Left ventricle myocardium inferior (tissue), 1 donor: Measurements from ENCODE around the gene ASNS. TPM values are rescaled to one million over a fixed set of nuclear protein-coding genes. Genes with fewer than 3 reads are reported as not detected.
"Not testable (repeated sequence)": the region's sequence is repeated elsewhere in the genome, so short reads cannot be mapped to it uniquely, and the experiment has no call there.

Experiments
- DNase-seq: peaks from one replicate; pipeline ENCODE4 v3.0.0-alpha.2; 2020
- H3K27ac ChIP-seq: fragments of 200-600 bp; replicated peaks from 2 replicates; pipeline ENCODE4 v1.8.0; 2021
- H3K27me3 ChIP-seq: fragments of 200-600 bp; 2 replicates; pipeline ENCODE4 v1.8.0; 2021; ENCODE audit warnings: low read depth
- H3K36me3 ChIP-seq: fragments of 200-600 bp; 2 replicates; pipeline ENCODE4 v1.8.0; 2021
- H3K4me1 ChIP-seq: fragments of 200-600 bp; 2 replicates; pipeline ENCODE4 v1.8.0; 2021
- H3K4me3 ChIP-seq: fragments of 200-600 bp; 2 replicates; pipeline ENCODE4 v1.8.0; 2021; ENCODE audit warnings: mild to moderate bottlenecking, moderate library complexity
- H3K9me3 ChIP-seq: fragments of 200-600 bp; replicated peaks from 2 replicates; pipeline ENCODE4 v1.8.0; 2021
- intact Hi-C: fragments of 100-400 bp; cut with micrococcal nuclease; formaldehyde crosslinking; loops from one replicate; pipeline ENCODE4 v1.11.0; 2022
- total RNA-seq: library from RNA; stranded (reverse); fragmentation: NEBNext Ultra II Directional; extraction: Animal tissue kit (Norgen Biotek cat#: 25700); gene quantifications from one replicate; pipeline ENCODE4 v1.2.1, GENCODE V29; 2021
- TF ChIP-seq, protein P1 (sequence below): fragments of 200-600 bp; IDR thresholded peaks from 2 replicates; pipeline ENCODE4 v1.8.0; 2021; ENCODE audit warnings: antibody characterized with exemption, mild to moderate bottlenecking, borderline replicate concordance
- donor health status: DM: no; HTN: yes; CAD: no; lungs with severe emphysema.

Gene ASNS
- total RNA-seq, 1 donor from 2014 or later, result 6.7 TPM

- H3K4me3 ChIP-seq, result no peak overlapping the region
- TF ChIP-seq, protein P1, sequence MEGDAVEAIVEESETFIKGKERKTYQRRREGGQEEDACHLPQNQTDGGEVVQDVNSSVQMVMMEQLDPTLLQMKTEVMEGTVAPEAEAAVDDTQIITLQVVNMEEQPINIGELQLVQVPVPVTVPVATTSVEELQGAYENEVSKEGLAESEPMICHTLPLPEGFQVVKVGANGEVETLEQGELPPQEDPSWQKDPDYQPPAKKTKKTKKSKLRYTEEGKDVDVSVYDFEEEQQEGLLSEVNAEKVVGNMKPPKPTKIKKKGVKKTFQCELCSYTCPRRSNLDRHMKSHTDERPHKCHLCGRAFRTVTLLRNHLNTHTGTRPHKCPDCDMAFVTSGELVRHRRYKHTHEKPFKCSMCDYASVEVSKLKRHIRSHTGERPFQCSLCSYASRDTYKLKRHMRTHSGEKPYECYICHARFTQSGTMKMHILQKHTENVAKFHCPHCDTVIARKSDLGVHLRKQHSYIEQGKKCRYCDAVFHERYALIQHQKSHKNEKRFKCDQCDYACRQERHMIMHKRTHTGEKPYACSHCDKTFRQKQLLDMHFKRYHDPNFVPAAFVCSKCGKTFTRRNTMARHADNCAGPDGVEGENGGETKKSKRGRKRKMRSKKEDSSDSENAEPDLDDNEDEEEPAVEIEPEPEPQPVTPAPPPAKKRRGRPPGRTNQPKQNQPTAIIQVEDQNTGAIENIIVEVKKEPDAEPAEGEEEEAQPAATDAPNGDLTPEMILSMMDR, result no peak
- DNase-seq, result no peak
- intact Hi-C loops, result no loop called here
- H3K36me3 ChIP-seq, result peaks cover 47% of the 10 kb centered on the region
- H3K27me3 ChIP-seq, result no peaks in the 10 kb centered on the region
- no peaks in the 10 kb centered on the region for H3K4me1 ChIP-seq
- H3K9me3 ChIP-seq, result no peaks in the 10 kb centered on the region
- H3K27ac ChIP-seq, result no peak overlapping the region
Measured at GRCh38 chr7:97858221-97858620, 14.0 kb downstream of the ASNS start.

- TF ChIP-seq, protein P1, result no peak
- Histone ChIP-seq H3K4me1 (no peaks in the 10 kb centered on the region), H3K36me3 (peaks cover 50% of the 10 kb centered on the region), H3K27ac (no peak overlapping the region), H3K9me3 (no peaks in the 10 kb centered on the region), H3K4me3 (no peak overlapping the region), H3K27me3 (no peaks in the 10 kb centered on the region)
- DNase-seq, result no peak
- intact Hi-C loops, result no loop called here
Measured at GRCh38 chr7:97857544-97857943, 14.7 kb downstream of the ASNS start.

- no peaks in the 10 kb centered on the region for H3K27me3 ChIP-seq
- TF ChIP-seq, protein P1, result no peak
- H3K9me3 ChIP-seq, result no peaks in the 10 kb centered on the region
- peaks cover 47% of the 10 kb centered on the region for H3K36me3 ChIP-seq
- H3K4me3 ChIP-seq, result no peak overlapping the region
- peak overlapping the region; percentile 36 for H3K27ac ChIP-seq
- intact Hi-C loops, result no loop called here
- peak; percentile 21 for DNase-seq
- H3K4me1 ChIP-seq, result peaks cover 7% of the 10 kb centered on the region
Measured at GRCh38 chr7:97851683-97852082, 20.5 kb downstream of the ASNS start.

DNA sequence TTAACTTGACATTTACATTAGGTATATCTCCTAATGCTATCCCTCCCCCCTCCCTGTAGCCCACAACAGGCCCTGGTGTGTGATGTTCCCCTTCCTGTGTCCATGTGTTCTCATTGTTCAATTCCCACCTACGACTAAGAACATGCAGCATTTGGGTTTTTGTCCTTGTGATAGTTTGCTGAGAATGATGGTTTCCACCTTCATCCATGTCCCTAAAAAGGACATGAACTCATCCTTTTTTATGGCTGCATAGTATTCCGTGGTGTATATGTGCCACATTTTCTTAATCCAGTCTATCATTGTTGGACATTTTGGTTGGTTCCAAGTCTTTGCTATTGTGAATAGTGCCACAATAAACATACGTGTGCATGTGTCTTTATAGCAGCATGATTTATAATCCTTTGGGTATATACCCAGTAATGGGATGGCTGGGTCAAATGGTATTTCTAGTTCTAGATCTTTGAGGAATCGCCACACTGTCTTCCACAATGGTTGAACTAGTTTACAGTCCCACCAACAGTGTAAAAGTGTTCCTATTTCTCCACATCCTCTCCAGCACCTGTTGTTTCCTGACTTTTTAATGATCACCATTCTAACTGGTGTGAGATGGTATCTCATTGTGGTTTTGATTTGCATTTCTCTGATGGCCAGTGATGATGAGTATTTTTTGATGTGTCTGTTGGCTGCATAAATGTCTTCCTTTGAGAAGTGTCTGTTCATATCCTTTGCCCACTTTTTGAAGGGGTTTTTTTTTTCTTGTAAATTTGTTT lies 21.8 kb downstream of the ASNS start:
- H3K9me3 ChIP-seq, H3K4me1 ChIP-seq, intact Hi-C loops: not testable (repeated sequence)

DNA sequence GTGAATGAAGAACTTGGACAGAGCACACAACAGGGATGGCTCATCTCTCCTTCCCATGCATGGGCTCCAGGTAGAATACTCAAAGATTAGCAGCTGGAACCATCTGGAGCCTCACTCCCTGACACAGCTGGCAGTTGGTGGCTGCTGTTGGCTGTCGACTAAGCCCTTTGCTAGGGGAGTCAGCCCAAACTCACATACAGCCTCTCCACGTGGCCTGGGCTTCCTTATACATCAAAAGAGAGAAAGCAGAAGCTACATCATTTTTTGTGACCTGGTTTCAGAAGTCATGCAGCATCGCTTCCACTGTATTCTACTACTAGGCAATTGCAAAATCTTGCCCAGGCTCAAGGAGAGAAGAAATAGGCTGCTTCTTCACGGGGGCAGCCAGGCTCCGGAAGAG lies 24.4 kb downstream of the ASNS start:
- no peaks in the 10 kb centered on the region for H3K27me3 ChIP-seq
- TF ChIP-seq, protein P1, result no peak
- peaks cover 4% of the 10 kb centered on the region for H3K9me3 ChIP-seq
- intact Hi-C loops, result no loop called here
- H3K4me3 ChIP-seq, result no peak overlapping the region
- peaks cover 12% of the 10 kb centered on the region for H3K36me3 ChIP-seq
- no peak for DNase-seq
- H3K4me1 ChIP-seq, result peaks cover 7% of the 10 kb centered on the region
- H3K27ac ChIP-seq, result no peak overlapping the region

More for the DNA sequence above, 21.8 kb downstream of the ASNS start:
- H3K4me3 ChIP-seq, DNase-seq, H3K27ac ChIP-seq, H3K27me3 ChIP-seq: not testable (repeated sequence)
- H3K36me3 ChIP-seq, result peaks cover 36% of the 10 kb centered on the region

DNA sequence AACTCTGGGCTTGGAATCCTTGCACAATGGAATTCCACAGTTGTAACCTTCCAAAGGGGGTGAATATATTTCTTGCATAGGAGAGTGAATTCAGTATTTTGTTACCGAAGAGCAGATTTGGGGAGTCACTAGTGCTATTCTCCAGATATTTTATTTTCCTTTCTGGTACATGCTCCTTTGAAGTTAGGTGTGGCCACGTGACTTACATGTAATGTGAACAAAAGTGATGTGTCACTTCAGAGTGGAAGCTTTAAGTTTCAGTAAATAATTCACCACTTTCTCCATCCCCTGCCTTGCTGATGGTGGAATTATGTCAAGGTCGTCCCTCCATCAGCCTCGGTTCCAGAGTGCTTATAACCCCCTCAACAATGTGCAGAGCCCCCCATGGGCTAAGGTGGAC lies 25.3 kb downstream of the ASNS start:
- Histone ChIP-seq H3K4me3 (no peak overlapping the region), H3K27me3 (peaks cover under 1% of the 10 kb centered on the region), H3K27ac (no peak overlapping the region), H3K36me3 (peaks cover 4% of the 10 kb centered on the region), H3K4me1 (peaks cover 7% of the 10 kb centered on the region), H3K9me3 (peaks cover 7% of the 10 kb centered on the region)
- intact Hi-C loops, result no loop called here
- no peak for DNase-seq
- TF ChIP-seq, protein P1, result no peak
